Occipital lobe (tissue), 2 donors: ENCODE measurements around the gene EEF1E1. TPM values are rescaled to one million over a fixed set of nuclear protein-coding genes. Genes with fewer than 3 reads are reported as not detected.
A peak's percentile ranks its signal among the peaks of the same experiment; 100 is the strongest.

Source experiments
- DNase-seq: peaks from one replicate; lab custom pipeline; 2025; lab: John Stamatoyannopoulos, UW
- total RNA-seq: library from RNA; depleted of rRNA; stranded (reverse); fragments of >200 nt; gene quantifications from one replicate; pipeline ENCODE4 v1.2.3, GENCODE V29; 2014

The EEF1E1 gene
- total RNA-seq, 1 donor from 2014 or later: 24.0 TPM

GRCh38 chr6:8088886-8089285 is 13.5 kb downstream of the EEF1E1 start:
- DNase-seq: no peak

- DNase-seq: no peak
These were observed 14.2 kb downstream of the EEF1E1 start for GRCh38 chr6:8087870-8088754.

GRCh38 chr6:8086755-8087306 is 15.5 kb downstream of the EEF1E1 start:
- no peak for DNase-seq

GRCh38 chr6:8085053-8085511 is 17.3 kb downstream of the EEF1E1 start:
- DNase-seq: no peak

GRCh38 chr6:8084586-8084985 is 17.8 kb downstream of the EEF1E1 start:
- DNase-seq: no peak

GRCh38 chr6:8082954-8083858 is 19.1 kb downstream of the EEF1E1 start:
- no peak for DNase-seq

GRCh38 chr6:8082572-8082953 is 19.8 kb downstream of the EEF1E1 start:
- DNase-seq: no peak

- no peak for DNase-seq
These were observed 21.8 kb downstream of the EEF1E1 start for GRCh38 chr6:8080362-8081151.

GRCh38 chr6:8079126-8079525 is 23.2 kb downstream of the EEF1E1 start:
- no peak for DNase-seq

- DNase-seq: no peak
These were observed 24.4 kb downstream of the EEF1E1 start for GRCh38 chr6:8077991-8078390.

- no peak for DNase-seq
These were observed 26.6 kb downstream of the EEF1E1 start for GRCh38 chr6:8075704-8076103.

GRCh38 chr6:8075185-8075584 is 27.2 kb downstream of the EEF1E1 start:
- DNase-seq: no peak

GRCh38 chr6:8074213-8074612 is 28.1 kb downstream of the EEF1E1 start:
- no peak for DNase-seq

- DNase-seq: no peak
These were observed 28.6 kb downstream of the EEF1E1 start for GRCh38 chr6:8073758-8074157.

GRCh38 chr6:8070718-8071117 is 31.6 kb downstream of the EEF1E1 start:
- DNase-seq: no peak

- no peak for DNase-seq
These were observed 32.6 kb downstream of the EEF1E1 start for GRCh38 chr6:8069631-8070284.

- DNase-seq: no peak
These were observed 33.2 kb downstream of the EEF1E1 start for GRCh38 chr6:8069151-8069550.

- DNase-seq: no peak
These were observed 36.2 kb downstream of the EEF1E1 start for GRCh38 chr6:8066108-8066507.

GRCh38 chr6:8065519-8065911 is 36.8 kb downstream of the EEF1E1 start:
- peak; percentile 7 for DNase-seq

- no peak for DNase-seq
These were observed 37.5 kb downstream of the EEF1E1 start for GRCh38 chr6:8064638-8065518.
